Measurements from ENCODE around the gene SLC1A7.

The SLC1A7 gene

DNA sequence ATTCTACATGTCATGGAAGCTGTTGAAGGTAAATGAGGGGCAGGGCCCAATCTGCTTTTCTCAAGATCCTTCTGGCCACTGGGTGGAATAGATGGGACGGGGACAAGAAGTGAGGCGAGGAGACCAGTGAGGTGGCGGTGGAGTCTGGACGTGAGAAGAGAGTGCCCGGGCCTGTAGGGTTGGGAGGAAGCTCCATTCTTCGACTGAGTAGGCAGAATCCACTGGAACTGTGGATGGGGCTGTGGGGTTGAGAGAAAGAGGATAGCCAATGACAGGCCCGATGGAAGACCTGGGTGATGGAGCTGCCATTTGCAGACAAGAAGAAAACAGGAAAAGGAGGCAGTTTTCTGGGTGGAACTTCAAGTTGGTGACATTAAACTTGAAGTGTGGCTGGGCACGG lies 10.3 kb downstream of the SLC1A7 start:
- ATAC-seq (no peak), DNase-seq (no peak)
- no peaks in the 10 kb centered on the region for H3K36me3 Mint-ChIP-seq (ENCODE audit: low read depth)
- H3K27ac Mint-ChIP-seq = no peak overlapping the region
- H3K4me3 Mint-ChIP-seq = no peak overlapping the region
- no peaks in the 10 kb centered on the region for H3K9me3 Mint-ChIP-seq
- no peaks in the 10 kb centered on the region for H3K4me1 Mint-ChIP-seq
- H3K27me3 Mint-ChIP-seq = peaks cover 3% of the 10 kb centered on the region

DNA sequence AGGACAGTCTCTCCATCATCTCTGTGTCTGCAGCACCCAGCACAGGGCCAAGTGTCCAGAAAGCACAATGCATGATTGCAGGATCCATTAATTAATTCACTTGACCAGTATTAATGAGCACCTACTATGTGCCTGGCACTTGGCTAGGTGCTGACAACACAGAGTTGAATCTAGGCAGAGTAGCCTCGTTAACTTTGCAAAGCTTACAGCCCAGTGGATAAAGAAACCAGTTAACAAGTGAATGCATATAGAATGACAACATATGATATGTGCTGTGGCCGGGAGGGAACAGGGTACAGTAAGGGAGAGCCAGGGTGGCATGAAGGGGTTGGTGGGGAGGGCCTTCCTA lies 10.9 kb downstream of the SLC1A7 start:
- Mint-ChIP-seq H3K36me3 (ENCODE audit: low read depth) (no peaks in the 10 kb centered on the region), H3K4me1 (no peaks in the 10 kb centered on the region), H3K9me3 (no peaks in the 10 kb centered on the region), H3K4me3 (no peak overlapping the region), H3K27ac (no peak overlapping the region), H3K27me3 (peaks cover 3% of the 10 kb centered on the region)
- ATAC-seq (no peak), DNase-seq (no peak)

DNA sequence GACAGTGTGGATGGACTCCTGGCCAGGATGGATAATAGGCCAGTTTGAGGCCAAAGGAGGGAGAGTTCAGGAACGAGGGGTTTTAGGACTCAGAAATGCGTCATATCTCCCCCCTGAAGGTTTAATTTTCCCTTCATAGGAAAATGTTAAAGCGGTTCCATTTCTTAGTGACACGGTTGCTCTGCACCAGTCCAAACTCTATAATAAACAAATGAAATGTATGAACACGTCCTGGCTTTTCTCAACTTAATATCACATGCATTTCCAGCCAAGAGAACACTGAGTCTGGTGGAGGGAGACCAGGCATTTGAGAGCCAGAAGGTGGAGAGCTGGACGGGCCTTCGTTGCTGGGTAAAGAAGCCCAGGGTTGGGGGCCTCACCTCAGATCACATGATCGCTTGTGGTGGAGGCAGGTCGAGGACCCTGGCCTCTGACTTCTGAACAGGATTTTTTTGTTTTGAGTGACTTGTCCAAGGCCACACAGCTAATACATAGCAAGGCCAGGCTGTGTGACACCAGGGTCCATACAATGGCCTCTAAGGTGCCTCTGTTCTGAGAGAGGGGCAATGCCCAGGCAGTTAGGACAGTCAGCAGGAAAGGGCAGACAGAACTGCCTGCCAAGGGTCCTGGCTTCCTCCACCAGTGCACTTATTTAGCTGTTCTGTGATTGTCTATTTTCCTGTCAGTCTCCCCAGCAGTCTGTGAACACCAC lies 11.4 kb downstream of the SLC1A7 start:
- no peak overlapping the region for H3K27ac Mint-ChIP-seq

DNA sequence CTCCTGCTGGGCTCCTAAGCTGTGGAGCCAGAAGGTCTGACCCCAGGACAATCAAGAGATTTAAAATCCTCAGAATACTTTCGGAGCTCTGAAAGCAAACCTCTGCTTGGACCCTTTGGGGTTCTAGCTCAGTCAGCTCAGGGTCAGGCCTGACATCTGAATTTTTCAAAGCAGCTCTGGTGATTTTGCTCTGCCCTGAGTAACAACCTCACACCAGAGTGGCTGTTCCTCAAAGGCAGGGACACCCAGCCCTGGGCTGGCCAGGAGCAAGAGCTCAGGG lies 11.9 kb downstream of the SLC1A7 start:
- ATAC-seq (no peak), DNase-seq (no peak)
- Mint-ChIP-seq H3K27me3 (peaks cover 3% of the 10 kb centered on the region), H3K9me3 (no peaks in the 10 kb centered on the region), H3K27ac (no peak overlapping the region), H3K36me3 (ENCODE audit: low read depth) (no peaks in the 10 kb centered on the region), H3K4me1 (no peaks in the 10 kb centered on the region), H3K4me3 (no peak overlapping the region)

More for the DNA sequence above, 11.4 kb downstream of the SLC1A7 start:
- H3K4me1 Mint-ChIP-seq = no peaks in the 10 kb centered on the region
- H3K9me3 Mint-ChIP-seq = no peaks in the 10 kb centered on the region
- no peaks in the 10 kb centered on the region for H3K36me3 Mint-ChIP-seq (ENCODE audit: low read depth)
- peaks cover 3% of the 10 kb centered on the region for H3K27me3 Mint-ChIP-seq
- ATAC-seq (no peak), DNase-seq (no peak)
- H3K4me3 Mint-ChIP-seq = no peak overlapping the region

DNA sequence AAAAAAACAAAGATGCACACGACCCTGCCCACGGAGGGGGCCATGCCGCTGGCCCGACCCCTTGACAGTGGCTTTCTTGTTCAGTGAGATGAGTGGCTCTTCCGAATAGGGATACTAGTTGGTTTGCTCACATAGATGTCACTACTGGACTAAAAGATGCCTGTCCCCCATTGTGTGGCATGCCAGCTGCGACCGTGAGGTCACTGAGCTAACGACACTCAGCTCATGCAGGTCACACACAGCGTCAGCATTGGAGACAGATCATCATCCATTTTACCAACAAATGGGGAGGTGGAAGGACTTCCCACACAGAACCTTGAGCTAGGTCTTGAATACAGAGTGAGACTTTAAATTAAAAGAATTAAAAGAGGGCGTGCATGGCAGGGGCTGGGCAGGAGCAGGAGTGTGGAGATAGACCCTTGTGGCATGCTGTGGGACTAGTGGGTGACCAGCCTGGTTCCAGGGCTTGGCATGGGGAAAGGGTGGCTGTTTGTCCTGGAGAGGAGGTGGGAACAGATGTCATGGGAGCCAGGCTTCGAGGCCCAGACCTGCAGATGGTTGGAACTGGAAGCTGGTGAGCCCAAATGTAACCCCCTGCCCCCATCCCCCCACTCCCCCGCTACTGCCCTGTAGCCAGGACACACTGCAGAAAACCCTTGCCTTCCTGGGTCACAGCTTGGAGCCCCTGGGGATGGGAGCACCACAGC lies 12.4 kb downstream of the SLC1A7 start:
- Mint-ChIP-seq H3K27ac (no peak overlapping the region), H3K27me3 (peaks cover 3% of the 10 kb centered on the region), H3K4me1 (no peaks in the 10 kb centered on the region), H3K4me3 (no peak overlapping the region), H3K36me3 (ENCODE audit: low read depth) (no peaks in the 10 kb centered on the region), H3K9me3 (no peaks in the 10 kb centered on the region)
- DNase-seq (no peak), ATAC-seq (no peak)

DNA sequence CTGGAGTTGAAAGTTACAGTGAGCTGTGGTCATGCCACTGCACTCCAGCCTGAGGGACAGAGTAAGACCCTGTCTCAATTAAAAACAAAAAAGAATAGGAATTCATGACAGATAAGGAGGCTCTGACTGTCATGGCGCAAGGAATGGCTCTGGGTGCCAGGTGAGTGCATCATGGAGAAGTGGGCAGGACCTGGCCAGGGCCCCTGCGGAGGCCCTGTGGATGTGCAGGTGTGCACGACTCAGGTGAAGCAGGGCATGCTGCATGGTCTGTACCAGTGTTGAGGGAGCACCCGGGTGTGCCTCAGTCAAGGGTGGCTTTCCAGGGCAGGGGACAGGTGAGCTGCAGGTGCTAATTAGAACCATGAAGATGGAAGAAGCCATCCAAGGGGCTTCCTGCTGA lies 14.0 kb downstream of the SLC1A7 start:
- H3K27me3 Mint-ChIP-seq = peaks cover 3% of the 10 kb centered on the region
- H3K36me3 Mint-ChIP-seq (ENCODE audit: low read depth) = no peaks in the 10 kb centered on the region
- no peak for ATAC-seq
- no peak overlapping the region for H3K4me3 Mint-ChIP-seq
- no peaks in the 10 kb centered on the region for H3K4me1 Mint-ChIP-seq
- no peaks in the 10 kb centered on the region for H3K9me3 Mint-ChIP-seq
- no peak for DNase-seq
- no peak overlapping the region for H3K27ac Mint-ChIP-seq

DNA sequence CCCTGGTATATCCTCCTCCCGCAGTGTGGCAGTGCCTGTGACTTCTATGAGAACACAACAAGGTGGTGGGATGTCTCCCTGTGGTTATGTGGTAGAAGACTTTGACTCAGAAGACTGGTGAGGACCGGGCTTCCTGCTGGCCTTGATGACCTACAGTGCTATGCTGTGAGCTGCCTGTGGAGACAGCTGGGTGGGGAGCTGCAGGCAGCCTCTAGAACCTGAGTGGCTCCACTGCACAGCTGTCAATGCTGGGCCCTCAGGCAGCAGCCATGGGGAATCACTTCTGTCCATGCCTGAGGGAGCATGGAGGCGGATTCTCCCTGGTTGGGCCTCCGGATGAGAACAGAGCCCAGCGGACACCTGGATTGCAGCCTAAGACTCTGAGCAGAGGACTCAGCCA lies 14.9 kb downstream of the SLC1A7 start:
- Mint-ChIP-seq H3K4me3 (no peak overlapping the region), H3K27ac (no peak overlapping the region), H3K9me3 (no peaks in the 10 kb centered on the region), H3K36me3 (ENCODE audit: low read depth) (no peaks in the 10 kb centered on the region), H3K27me3 (peaks cover 3% of the 10 kb centered on the region), H3K4me1 (no peaks in the 10 kb centered on the region)
- DNase-seq (no peak), ATAC-seq (peak; percentile 35)

DNA sequence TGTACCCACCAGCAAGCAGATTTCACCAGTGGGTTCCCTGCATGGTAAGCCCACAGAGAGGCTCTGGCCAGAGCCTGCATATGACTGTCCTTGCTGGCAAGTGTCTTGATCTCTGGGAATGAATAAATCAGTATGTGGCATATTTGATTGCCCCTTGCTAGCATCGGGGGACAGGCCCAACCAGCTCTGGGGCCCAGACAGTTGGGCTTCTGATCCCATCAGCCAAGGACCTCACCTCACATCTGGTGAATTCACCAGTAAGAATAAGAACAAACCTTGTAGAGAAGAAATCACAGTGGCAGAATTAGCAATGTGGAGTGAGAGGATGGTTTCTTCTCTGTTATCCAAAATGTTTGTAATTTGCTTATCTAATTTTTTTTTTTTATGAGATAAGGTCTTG lies 15.9 kb downstream of the SLC1A7 start:
- no peaks in the 10 kb centered on the region for H3K9me3 Mint-ChIP-seq
- H3K36me3 Mint-ChIP-seq (ENCODE audit: low read depth) = no peaks in the 10 kb centered on the region
- no peaks in the 10 kb centered on the region for H3K4me1 Mint-ChIP-seq
- H3K4me3 Mint-ChIP-seq = no peak overlapping the region
- H3K27ac Mint-ChIP-seq = no peak overlapping the region
- no peaks in the 10 kb centered on the region for H3K27me3 Mint-ChIP-seq
- ATAC-seq = no peak
- DNase-seq = no peak

DNA sequence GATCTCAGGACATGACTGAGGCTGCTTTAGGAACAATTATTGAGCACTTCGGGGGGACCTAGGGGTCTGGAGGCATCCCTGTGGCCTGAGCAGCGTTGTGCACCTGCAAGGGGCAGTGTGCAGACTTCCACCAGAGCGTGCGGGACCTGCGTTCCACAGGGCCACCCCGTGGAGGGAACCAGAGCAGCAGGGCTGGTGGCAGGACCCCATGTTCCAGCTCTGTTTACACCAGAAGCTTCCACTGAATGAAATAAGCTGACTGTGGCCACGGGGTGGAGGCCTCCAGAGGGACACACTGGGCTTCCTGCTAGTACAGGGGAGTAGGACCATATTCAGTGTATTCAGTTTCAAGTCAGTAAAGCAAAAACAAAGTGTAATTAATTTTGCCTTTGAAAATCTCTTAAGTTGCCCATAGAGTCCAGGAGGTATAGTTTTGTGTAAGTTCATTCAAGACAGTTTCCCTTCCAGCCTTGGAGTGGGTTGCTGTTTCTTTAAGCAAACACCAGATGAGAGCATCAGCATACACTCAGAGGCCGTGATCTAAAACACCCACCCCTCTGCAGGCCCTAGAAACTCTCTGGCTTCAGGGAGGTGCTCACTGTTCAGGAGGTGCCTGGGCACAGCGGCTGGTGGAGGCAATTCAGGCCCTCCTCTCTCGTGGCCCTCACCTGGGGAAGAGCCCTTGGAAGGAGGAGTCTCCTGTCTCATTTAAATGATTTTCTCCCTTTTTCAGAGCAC lies 16.6 kb downstream of the SLC1A7 start:
- H3K4me3 Mint-ChIP-seq = no peak overlapping the region
- no peaks in the 10 kb centered on the region for H3K9me3 Mint-ChIP-seq
- no peaks in the 10 kb centered on the region for H3K4me1 Mint-ChIP-seq
- H3K27me3 Mint-ChIP-seq = peaks cover 5% of the 10 kb centered on the region
- no peak for DNase-seq
- no peak overlapping the region for H3K27ac Mint-ChIP-seq
- no peak for ATAC-seq
- H3K36me3 Mint-ChIP-seq (ENCODE audit: low read depth) = no peaks in the 10 kb centered on the region

DNA sequence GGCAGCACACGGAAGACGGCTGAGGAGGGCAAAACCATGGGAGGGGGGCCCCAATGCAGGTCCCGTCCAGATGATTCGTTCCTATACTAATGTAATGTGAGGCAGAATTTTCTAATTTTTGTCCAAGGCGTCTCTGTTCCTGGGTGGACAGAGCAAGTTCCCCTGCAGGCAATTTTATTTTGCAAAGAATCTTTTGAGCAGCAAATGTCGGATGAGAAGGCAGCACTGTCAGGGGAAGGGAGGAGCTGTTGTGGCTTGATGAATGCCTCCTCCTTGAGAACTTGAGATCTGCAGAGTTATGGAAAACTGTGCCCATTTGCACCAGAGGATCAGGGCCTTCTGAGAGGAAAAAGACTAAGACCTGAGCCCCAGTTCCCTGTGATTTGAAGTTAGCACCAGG lies 17.3 kb downstream of the SLC1A7 start:
- no peaks in the 10 kb centered on the region for H3K9me3 Mint-ChIP-seq
- no peaks in the 10 kb centered on the region for H3K36me3 Mint-ChIP-seq (ENCODE audit: low read depth)
- no peak for DNase-seq
- peaks cover 5% of the 10 kb centered on the region for H3K27me3 Mint-ChIP-seq
- H3K27ac Mint-ChIP-seq = no peak overlapping the region
- no peaks in the 10 kb centered on the region for H3K4me1 Mint-ChIP-seq
- no peak overlapping the region for H3K4me3 Mint-ChIP-seq
- ATAC-seq = no peak

DNA sequence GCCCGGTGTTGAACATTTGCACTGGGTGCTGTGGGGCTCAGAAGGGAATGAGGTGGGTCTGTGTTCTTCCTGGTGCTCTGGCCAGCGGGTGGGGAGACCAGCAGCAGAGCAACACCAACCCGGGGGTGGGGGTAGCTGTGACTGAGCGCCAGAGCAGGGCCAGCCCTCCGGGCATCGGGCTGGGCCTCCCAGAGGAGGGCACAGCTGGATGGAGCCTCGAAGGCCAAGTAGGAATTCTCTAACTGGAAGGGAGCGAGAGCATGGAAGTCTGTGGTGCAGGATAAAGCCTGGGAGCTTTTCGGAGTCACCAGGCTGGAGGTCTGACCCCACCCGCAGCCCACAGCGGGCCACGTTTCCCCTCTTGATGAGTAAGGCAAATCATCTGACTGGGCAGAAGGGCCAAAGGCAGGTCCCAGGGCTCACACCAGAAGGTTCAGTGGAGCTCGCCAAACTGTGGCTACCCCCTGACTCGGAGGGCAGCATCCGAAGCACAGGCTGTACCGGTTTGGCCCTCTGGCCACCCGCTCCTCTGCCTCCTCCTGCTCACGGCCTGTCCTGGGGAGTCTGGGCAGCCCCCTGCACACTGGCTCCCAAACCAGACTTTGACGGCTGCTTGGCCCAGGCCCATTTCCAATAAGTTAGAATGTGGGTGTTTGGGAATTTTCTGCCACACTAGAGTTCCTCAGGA lies 18.8 kb downstream of the SLC1A7 start:
- no peak for DNase-seq
- Mint-ChIP-seq H3K27ac (no peak overlapping the region), H3K27me3 (peaks cover 5% of the 10 kb centered on the region)

DNA sequence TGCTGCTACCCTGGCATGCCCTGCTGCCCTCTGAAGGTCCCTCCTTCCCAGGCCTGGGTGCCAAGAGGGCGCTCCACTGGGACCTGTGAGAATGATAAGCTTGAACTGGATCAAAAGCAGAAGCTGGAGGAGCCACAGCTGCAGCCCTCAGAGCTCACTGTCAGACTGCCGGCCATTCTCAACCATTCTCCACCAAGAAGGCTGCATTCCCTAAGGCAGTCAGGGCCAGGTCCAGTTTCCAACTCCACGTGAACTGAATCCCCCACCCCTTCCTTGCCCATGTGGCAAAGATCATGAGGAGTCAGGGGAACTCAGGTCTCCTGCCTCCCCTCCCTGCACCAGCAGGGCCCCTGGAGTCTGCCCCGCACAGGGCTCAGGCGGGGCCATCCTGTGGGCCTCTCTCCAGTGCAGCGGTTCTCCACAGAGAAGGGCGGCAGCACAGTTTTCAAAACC lies 19.5 kb downstream of the SLC1A7 start:
- H3K27ac Mint-ChIP-seq = no peak overlapping the region
- ATAC-seq = no peak
- H3K27me3 Mint-ChIP-seq = peaks cover 5% of the 10 kb centered on the region
- H3K4me3 Mint-ChIP-seq = no peak overlapping the region
- no peaks in the 10 kb centered on the region for H3K9me3 Mint-ChIP-seq
- DNase-seq = no peak
- no peaks in the 10 kb centered on the region for H3K4me1 Mint-ChIP-seq
- no peaks in the 10 kb centered on the region for H3K36me3 Mint-ChIP-seq (ENCODE audit: low read depth)

More for the DNA sequence above, 18.8 kb downstream of the SLC1A7 start:
- no peak for ATAC-seq
- H3K9me3 Mint-ChIP-seq = no peaks in the 10 kb centered on the region
- H3K4me3 Mint-ChIP-seq = no peak overlapping the region
- no peaks in the 10 kb centered on the region for H3K36me3 Mint-ChIP-seq (ENCODE audit: low read depth)
- H3K4me1 Mint-ChIP-seq = no peaks in the 10 kb centered on the region

DNA sequence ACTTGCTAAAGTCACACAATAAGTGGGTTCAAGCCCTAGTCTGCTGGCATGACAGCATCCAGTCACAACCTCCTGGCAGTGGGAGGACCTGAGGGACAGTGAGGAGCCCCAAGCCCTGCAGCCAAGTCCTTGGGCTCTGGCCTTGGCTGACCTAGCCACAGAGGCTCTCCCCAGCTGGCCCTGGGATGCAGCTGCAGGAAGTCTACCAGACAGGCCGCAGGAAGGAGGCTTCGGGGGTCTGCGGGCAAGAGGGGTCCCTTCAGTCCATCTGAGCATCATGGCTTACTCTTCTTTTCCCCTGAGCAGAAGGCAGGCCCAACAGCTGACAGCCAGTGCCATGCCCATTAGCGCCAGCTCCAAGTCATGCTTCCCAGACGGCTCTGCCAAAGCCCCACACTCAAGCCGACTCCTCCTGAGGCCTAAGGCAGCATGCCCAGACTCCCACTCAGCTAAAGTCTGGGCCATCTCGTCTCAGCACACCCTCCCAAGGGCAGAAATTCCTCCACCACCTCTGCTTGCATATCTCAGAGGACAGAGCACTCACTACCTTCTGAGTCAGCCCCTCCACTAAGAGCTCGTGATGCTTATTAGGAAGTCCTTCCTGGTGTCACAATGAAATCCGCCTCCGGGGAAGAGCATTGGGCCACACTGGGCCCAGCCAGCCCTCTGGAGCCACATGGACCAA lies 20.1 kb downstream of the SLC1A7 start:
- H3K4me3 Mint-ChIP-seq = no peak overlapping the region
- no peak overlapping the region for H3K27ac Mint-ChIP-seq
- ATAC-seq = no peak
- DNase-seq = no peak
- H3K9me3 Mint-ChIP-seq = no peaks in the 10 kb centered on the region
- H3K27me3 Mint-ChIP-seq = peaks cover 5% of the 10 kb centered on the region
- no peaks in the 10 kb centered on the region for H3K4me1 Mint-ChIP-seq
- no peaks in the 10 kb centered on the region for H3K36me3 Mint-ChIP-seq (ENCODE audit: low read depth)

DNA sequence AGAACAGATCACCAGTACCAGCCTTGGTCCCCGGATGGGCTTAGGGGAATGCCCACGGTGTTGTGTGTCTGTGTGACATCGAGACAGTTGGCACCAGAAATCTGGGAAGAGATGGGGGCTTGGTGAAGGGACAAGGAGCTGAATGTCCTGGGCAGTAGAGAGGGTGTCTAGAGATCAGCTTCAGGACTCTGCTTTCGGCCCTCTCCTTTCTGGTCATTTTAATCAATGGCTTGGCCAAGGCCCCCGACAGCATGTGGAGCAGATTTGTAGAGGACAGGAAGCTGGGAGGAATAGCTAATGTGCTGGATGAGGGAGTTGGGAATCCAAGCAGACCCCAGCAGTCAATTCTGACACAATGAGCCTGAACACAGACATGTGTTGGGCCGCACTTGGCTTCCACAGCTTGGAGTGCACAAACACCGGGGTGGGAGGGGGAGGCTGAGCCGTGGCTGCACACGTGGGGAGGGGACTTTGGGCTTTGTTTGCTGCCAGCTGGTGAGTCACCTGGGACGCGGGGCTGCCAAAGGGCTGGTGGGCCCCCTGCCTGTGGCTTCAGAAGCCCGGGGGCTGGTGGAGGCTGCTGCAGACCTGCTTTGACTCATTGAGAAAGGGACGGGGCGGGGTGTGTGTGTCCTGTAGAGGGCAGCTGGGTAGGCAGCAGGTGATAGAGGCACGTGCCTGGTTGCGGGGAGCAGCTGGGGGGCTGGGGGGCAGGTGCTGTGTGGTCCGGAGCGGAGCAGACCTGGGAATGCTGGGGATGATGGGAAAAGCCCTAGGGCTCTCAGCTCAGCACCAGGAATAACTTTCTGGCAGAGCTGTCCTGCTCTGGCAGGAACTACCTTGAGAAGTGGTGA lies 20.9 kb downstream of the SLC1A7 start:
- H3K9me3 Mint-ChIP-seq = no peaks in the 10 kb centered on the region
- H3K27ac Mint-ChIP-seq = no peak overlapping the region
- peak; percentile 15 for DNase-seq
- no peaks in the 10 kb centered on the region for H3K36me3 Mint-ChIP-seq (ENCODE audit: low read depth)
- H3K4me1 Mint-ChIP-seq = no peaks in the 10 kb centered on the region
- H3K4me3 Mint-ChIP-seq = no peak overlapping the region
- peaks cover 5% of the 10 kb centered on the region for H3K27me3 Mint-ChIP-seq
- ATAC-seq = peak; percentile 59
